HepG2 (cell line): ENCODE data around the gene FDXACB1. TPM values are rescaled to one million over a fixed set of nuclear protein-coding genes. Genes with fewer than 3 reads are reported as not detected.

Source experiments
- ARHGAP35 ChIP-seq: sonication (generic); formaldehyde crosslinking; IDR thresholded peaks from 2 replicates; pipeline ENCODE4 v1.9.0; 2022; ENCODE audit warnings: mild to moderate bottlenecking, inconsistent platforms, moderate library complexity, missing genetic modification reagents, borderline replicate concordance
- BCLAF1 ChIP-seq: fragments of 450-650 bp; IDR thresholded peaks from 2 replicates; pipeline ENCODE4 v1.6.1; 2017; ENCODE audit warnings: mild to moderate bottlenecking
- HNF4G ChIP-seq, 2 experiments: sonication (generic) in 1 of 2; formaldehyde crosslinking in 1 of 2; IDR thresholded peaks; 2 replicates each; pipeline versions ENCODE4 v1.4.0 to v1.6.1; 2011 to 2020; ENCODE audit warnings: borderline replicate concordance in 2 of 2, low read depth in 2 of 2, mild to moderate bottlenecking in 2 of 2, low read length in 1 of 2, missing genetic modification reagents in 1 of 2, moderate library complexity in 1 of 2
- RBFOX2 ChIP-seq: fragments of 200-400 bp; formaldehyde crosslinking; IDR thresholded peaks from 2 replicates; pipeline ENCODE4 v1.6.1; 2017; ENCODE audit warnings: low read depth, mild to moderate bottlenecking, low read length
- SRF ChIP-seq: IDR thresholded peaks from 2 replicates; pipeline ENCODE4 v1.6.1; 2011; ENCODE audit warnings: mild to moderate bottlenecking, low read depth, low read length, moderate library complexity
- THYN1 ChIP-seq: sonication (generic); formaldehyde crosslinking; IDR thresholded peaks from 2 replicates; pipeline ENCODE4 v1.8.1; 2023; ENCODE audit warnings: low read depth, mild to moderate bottlenecking, moderate library complexity, missing genetic modification reagents, borderline replicate concordance
- XBP1 ChIP-seq: sonication (generic); formaldehyde crosslinking; IDR thresholded peaks from 2 replicates; pipeline ENCODE4 v1.5.0; 2020; ENCODE audit warnings: missing genetic modification reagents
- ZNF263 ChIP-seq: sonication (generic); formaldehyde crosslinking; IDR thresholded peaks from 2 replicates; pipeline ENCODE4 v1.4.0; 2020; ENCODE audit warnings: missing genetic modification reagents
- ZNF282 ChIP-seq: fragments of 450-650 bp; IDR thresholded peaks from 2 replicates; pipeline ENCODE4 v1.6.1; 2018; ENCODE audit not compliant: partially characterized antibody
- ZNF430 ChIP-seq: sonication (generic); formaldehyde crosslinking; IDR thresholded peaks from 2 replicates; pipeline ENCODE4 v1.9.0; 2021; ENCODE audit warnings: mild to moderate bottlenecking, missing genetic modification reagents
- ZNF556 ChIP-seq: sonication (generic); formaldehyde crosslinking; IDR thresholded peaks from 2 replicates; pipeline ENCODE4 v1.4.0; 2020; ENCODE audit warnings: mild to moderate bottlenecking, missing genetic modification reagents, borderline replicate concordance
- ZNF646 ChIP-seq: sonication (generic); formaldehyde crosslinking; IDR thresholded peaks from 2 replicates; pipeline ENCODE4 v1.9.0; 2021; ENCODE audit warnings: mild to moderate bottlenecking, missing genetic modification reagents
- ZNF768 ChIP-seq: sonication (generic); formaldehyde crosslinking; IDR thresholded peaks from 2 replicates; pipeline ENCODE4 v1.4.0; 2020; ENCODE audit warnings: missing genetic modification reagents
- polyA plus RNA-seq, 8 experiments: library from polyadenylated mRNA; depleted of rRNA in 3 of 8; stranded (reverse) in 7 of 8; unstranded in 1 of 8; fragments of >200 nt; fragmentation: Illumina TruSeq in 4 of 8; extraction: Trizol in 4 of 8; gene quantifications; 2 replicates each; pipeline versions ENCODE4 v1.2.1 to v1.2.3, GENCODE V29; 2011 to 2016; ENCODE audit warnings: low read depth in 4 of 8, missing spikeins in 1 of 8, mixed read lengths in 1 of 8; ENCODE audit not compliant: insufficient read depth in 1 of 8
- total RNA-seq, 5 experiments: library from RNA; depleted of rRNA; stranded (reverse); fragments of >200 nt; fragmentation: Illumina TruSeq; extraction: Trizol; gene quantifications; 2 replicates each; pipeline ENCODE4 v1.2.3, GENCODE V29; 2016; ENCODE audit warnings: low read depth in 1 of 5
- TF ChIP-seq, protein P1 (sequence below): sonication (generic); formaldehyde crosslinking; IDR thresholded peaks from 2 replicates; pipeline ENCODE4 v1.8.0; 2022; ENCODE audit warnings: low read depth, missing genetic modification reagents
- TF ChIP-seq, protein P2 (sequence below): sonication (generic); formaldehyde crosslinking; IDR thresholded peaks from 2 replicates; pipeline ENCODE4 v1.4.0; 2020; ENCODE audit warnings: missing genetic modification reagents

The FDXACB1 gene
- total and polyA plus RNA-seq, 2 of the 13 experiments (the other 11 are each of a cell fraction or from before 2014, with no cell fraction given) = 1.1 to 3.4 TPM

DNA sequence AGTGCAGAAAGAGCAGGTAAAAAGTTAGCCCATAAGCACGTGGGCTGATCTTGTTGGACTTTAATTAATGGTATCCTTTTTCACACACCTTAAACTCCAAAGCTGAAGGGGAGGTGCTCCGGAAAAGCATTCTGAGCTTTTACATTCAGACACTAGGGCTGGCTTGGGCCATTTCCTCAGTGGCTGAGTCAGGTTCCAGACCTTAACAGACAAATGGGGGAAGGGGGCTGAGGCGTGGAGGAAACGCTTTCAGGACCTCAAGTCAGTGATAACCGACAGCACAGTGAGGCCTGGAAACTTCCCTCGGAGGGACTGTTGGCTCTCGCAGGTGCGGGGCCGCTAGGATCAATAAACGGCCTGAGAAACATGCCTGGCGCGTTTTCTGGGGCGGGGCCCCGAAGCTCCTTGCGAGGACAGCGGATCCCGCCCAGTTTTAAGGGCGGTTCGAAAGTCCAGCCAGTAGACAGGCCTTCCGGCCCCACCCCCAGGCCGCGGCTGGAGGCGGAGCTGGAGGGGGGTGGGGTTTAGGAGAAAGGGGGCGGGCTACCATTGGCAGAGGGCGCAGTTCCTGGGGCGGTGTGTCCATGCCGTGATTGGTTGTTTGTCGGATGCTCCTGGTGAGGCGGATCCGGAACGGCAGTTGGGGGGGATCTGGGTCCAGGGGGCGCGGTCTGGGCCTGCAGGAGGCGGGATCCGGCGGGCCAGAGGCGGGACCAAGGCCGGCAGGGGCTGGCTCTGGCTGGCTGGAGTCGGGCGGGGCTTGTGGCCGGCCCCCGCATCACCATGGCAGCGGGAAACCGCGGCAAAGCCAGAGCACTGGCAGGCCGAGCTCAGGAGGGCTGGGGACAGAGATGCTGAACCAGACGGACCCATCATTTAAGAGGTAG, 47.8 kb upstream of the FDXACB1 start (continued):
- TF ChIP-seq ZNF646 = no peak
- no peak for TF ChIP-seq BCLAF1
- peak; percentile 39; the same call in 1 of the 2 replicates for TF ChIP-seq ZNF263
- no peak for TF ChIP-seq ZNF282
- 0 out of 2 replicates have a peak, but pooled peaks have one; percentile 64 for TF ChIP-seq XBP1
- TF ChIP-seq, protein P1, sequence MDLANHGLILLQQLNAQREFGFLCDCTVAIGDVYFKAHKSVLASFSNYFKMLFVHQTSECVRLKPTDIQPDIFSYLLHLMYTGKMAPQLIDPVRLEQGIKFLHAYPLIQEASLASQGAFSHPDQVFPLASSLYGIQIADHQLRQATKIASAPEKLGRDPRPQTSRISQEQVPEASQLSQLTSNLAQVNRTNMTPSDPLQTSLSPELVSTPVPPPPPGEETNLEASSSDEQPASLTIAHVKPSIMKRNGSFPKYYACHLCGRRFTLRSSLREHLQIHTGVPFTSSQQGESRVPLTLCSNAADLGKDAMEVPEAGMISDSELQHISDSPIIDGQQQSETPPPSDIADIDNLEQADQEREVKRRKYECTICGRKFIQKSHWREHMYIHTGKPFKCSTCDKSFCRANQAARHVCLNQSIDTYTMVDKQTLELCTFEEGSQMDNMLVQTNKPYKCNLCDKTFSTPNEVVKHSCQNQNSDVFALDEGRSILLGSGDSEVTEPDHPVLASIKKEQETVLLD = no peak
- no peak for TF ChIP-seq THYN1
- no peak for TF ChIP-seq SRF
- peak; percentile 70 for TF ChIP-seq RBFOX2
- peak; percentile 36; the same call in 1 of the 2 replicates for TF ChIP-seq HNF4G (IDR thresholded peaks at IDR 0.05; ENCODE audit: borderline replicate concordance, low read depth, low read length)
- peak; percentile 30; the same call in 1 of the 2 replicates for TF ChIP-seq HNF4G (CRISPR knock-in tag; IDR thresholded peaks at IDR 0.05; ENCODE audit: borderline replicate concordance, low read depth)
- no peak for TF ChIP-seq ZNF768 (CRISPR knock-in tag)
- TF ChIP-seq, protein P2, sequence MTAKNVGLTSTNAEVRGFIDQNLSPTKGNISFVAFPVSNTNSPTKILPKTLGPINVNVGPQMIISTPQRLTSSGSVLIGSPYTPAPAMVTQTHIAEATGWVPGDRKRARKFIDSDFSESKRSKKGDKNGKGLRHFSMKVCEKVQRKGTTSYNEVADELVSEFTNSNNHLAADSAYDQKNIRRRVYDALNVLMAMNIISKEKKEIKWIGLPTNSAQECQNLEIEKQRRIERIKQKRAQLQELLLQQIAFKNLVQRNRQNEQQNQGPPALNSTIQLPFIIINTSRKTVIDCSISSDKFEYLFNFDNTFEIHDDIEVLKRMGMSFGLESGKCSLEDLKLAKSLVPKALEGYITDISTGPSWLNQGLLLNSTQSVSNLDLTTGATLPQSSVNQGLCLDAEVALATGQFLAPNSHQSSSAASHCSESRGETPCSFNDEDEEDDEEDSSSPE (CRISPR knock-in tag) = peak; percentile 87
- 0 out of 2 replicates have a peak, but pooled peaks have one; percentile 40 for TF ChIP-seq ARHGAP35
- TF ChIP-seq ZNF430 (CRISPR knock-in tag) = peak; percentile 91; the same call in 1 of the 2 replicates
- TF ChIP-seq ZNF556 (CRISPR knock-in tag) = peak; percentile 85; the same call in 1 of the 2 replicates
